Femur (tissue), 1 donor: ENCODE measurements around the gene ITFG2.
A peak's percentile ranks its signal among the peaks of the same experiment; 100 is the strongest.
"Not testable (repeated sequence)": the region's sequence is repeated elsewhere in the genome, so short reads cannot be mapped to it uniquely, and the experiment has no call there.

Source experiments
- DNase-seq: peaks from one replicate; pipeline ENCODE4 v3.0.0-alpha.2; 2017

ITFG2 gene

DNA sequence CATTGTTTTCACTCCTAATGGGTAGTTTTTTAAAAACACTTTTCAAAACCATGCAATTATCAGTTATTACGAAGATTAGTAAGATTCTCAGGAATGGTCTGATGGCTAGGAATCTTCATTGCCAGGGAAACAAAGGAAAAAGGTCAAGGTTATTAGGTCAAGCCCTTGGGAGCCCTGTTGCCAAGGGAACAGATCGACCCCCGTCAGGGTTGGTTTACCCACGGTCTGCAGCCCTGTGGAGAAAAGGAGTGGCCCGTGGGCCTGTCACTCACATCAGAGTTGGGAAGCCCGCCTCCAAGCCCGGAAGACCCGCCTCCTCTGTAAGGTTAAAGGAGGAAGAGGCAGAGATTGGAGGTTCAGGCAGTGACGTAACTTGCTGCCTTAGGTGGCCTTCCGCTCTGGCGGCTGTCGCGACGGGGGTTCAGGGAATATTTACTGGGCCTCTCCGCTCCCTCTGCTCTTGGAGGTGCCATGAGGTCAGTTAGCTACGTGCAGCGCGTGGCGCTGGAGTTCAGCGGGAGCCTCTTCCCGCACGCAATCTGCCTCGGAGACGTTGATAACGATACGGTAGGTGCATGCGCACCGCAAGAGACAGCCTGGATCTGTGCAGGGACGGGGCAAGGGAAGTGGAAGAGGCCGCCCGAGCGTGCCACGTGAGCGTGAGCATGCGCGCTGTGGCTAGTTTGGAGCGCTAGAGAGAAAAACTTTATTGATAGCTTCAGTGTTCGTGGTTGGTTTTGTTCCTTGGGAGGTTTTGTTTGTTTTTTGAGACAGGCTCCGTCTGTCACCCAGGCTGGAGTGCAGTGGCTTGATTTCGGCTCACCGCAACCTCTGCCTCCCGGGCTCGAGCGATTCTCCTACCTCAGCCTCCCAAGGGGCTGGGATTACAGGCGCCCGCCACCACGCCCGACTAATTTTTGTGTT, at the start of gene ITFG2:
ITFG2 (plus strand) TSS at position 379 of the 924 bp plus-strand sequence; CDS start at position 472, 93 bp downstream.
- peak; percentile 99 for DNase-seq

GRCh38 chr12:2764398-2764797, 48.1 kb upstream of the ITFG2 start:
- no peak for DNase-seq

DNA sequence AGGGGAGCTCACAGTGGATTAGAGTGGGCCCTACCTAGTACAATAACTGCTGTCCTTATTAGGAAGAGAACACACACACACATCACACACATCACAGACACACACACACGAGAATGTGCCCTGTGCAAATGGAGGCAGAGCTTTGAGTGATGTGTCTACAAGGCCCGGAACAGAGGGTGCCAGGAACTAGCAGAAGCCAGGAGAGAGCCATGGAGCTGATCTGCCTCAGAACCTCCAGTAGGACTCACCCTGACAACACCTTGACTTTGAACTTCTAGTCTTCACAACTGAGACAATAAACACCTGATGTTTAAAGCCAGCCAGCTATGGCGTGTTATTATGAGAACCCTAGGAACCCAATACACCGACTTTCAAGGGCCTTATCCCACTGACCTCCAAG, 47.4 kb upstream of the ITFG2 start:
- no peak for DNase-seq

DNA sequence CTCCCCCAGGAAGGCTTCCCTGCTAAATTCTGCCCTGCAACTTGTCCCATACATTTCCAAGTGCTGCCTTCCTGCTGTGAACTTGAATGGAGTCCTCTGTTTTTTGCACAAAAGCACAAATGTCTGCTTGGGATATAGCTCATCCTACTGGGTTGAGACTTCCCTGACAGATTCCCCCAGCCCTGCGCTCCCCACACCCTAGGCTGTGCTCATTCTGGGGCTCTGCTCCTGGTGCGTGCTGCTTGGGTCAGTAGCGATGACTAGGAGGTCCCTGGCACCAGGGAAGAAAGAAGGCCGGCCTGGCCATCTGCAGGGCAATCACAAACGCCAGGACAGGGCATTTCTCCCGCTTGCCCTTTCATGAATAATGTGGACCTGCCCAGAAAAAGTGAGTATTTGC, 46.9 kb upstream of the ITFG2 start:
- no peak for DNase-seq

- DNase-seq, result no peak
Measured at GRCh38 chr12:2768224-2768961, 44.1 kb upstream of the ITFG2 start.

DNA sequence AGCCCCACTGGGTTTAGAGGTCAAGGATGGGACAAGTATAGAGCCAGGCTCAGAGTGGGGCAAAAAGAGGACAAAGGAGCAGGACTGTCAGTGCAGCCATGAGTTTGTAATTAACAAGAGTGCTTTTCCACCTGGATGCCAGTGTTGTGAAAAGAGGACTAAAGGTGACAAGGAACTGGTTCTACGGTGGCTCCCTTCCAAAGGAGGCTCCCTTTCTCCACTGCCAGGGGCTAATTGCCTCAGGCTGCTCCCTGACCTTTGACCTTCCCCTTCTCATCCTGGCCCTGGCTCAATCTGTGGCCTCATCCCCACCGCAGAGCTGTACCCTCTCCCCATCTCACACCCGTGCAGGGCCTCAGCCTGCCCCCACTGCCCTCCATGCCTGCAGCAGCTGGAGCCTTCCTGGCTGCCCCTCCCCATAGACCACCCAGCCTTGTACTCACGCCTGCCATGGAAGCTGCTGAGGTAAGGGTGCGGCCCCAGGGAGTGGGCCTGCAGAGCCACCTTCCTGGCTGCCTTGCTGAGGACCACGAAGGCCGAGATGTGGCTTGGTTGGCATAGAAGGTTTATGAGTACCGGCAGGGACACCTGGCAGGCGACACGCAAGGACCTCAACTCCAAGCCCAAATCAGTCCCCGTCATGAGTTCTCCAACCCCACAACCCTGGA, 42.5 kb upstream of the ITFG2 start:
- no peak for DNase-seq

- not testable (repeated sequence) for DNase-seq
Measured at GRCh38 chr12:2770544-2770943, 41.9 kb upstream of the ITFG2 start.

DNA sequence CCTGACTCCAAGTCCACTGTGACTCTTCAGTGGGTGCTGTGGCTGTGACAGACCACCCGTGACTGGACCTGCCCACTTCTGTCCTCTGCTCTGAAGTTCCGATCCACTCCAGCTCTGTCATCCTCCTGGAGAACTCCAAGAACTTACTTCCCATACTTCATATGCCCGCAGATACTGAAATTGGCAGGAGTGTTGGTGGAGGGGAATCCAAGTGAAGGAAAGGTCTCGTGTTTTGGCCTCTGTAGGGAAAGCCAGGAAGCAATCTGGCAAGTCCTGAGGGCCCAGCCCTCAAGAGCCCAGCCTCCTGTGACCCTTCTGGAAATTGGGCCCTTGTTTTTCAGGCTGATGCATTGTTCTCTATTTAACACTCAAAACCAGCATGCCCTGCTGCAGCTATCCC, 40.1 kb upstream of the ITFG2 start:
- no peak for DNase-seq

DNA sequence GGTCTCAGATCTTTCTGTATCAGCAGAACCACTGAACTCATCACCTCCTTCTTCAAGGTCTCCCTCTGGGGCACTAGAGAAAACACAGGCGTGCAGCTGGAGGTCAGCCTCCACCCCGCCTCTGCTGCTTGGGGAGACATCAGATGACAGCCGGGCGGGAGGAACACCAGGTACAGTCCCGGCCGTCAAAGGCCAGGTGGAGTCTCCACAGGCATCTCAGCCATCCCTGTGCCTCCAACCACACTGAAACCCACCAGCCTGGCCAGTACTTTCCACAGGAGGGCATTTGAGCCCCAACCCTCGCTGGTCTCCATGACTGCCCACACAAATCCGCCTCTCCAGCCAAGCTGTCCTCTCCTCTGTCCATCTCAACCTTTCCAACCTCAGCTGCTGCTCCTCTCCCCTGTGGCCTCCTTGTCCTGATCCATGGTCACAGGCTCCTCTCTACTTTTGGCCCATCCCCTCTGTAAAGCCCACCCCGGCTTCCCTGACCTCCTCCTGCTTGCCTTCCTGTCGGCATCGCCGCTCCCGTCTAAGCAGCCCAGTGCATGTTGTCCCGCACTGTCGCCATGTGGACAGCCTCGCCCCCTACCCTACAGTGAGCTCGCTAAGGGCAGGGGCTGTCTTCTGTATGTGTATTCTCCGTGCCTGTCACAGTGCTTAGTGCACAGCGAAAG, 39.1 kb upstream of the ITFG2 start:
- DNase-seq, result no peak

- DNase-seq, result no peak
Measured at GRCh38 chr12:2775431-2775830, 37.0 kb upstream of the ITFG2 start.

- DNase-seq, result no peak
Measured at GRCh38 chr12:2776129-2776806, 36.2 kb upstream of the ITFG2 start.

- no peak for DNase-seq
Measured at GRCh38 chr12:2779281-2779680, 33.2 kb upstream of the ITFG2 start.

DNA sequence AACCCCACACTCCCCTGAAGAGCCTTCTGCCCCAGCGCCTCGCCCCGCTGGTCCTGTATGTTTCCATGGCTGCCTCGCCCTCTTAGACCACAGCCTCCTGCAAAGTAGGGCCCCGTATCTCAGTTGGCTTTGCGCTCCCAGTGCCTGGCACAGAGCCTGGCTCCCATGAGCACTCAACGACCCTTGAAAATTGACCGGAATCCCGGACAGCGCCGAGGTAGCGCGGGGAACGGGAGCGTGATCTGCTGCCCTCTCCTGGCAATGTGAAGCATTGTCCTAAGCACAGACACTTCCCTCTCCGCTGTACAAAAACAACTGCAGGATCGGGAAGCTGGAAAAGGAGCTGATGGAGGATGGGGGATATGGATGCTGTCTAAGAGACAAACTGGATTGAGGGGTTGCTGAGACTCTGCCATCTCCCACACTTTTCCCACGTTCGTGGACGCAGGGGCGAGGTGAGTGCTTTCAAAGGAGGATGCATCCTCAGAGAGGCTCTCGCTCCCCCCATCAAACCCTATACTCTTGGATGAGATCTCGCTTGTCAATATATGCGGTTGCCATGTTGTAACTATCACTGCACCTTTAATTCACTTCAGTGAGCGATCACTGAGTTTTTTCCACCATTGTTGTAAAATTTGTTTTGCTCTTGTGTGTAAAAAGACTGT, 28.4 kb upstream of the ITFG2 start:
- DNase-seq, result peak; percentile 71

DNA sequence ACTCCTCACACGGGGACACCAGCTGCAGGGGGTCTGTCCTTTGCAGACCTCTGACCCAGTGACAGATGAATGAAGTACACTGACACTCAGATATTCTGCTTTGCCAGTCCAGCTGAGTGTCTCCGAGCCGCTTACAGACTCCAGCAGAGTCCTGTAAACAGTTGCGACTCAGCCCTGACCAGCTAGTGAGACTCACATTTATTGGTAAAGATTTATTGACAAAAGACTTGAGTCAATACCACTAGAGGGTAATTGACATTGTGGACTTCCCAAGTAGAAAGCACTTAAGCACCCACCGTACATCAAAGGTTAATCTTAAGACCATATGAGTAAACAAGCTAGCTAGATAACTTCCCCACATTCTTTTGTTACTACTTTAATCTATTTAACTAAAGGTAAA, 27.5 kb upstream of the ITFG2 start:
- DNase-seq, result no peak

GRCh38 chr12:2791089-2791488, 21.4 kb upstream of the ITFG2 start:
- DNase-seq, result no peak

DNA sequence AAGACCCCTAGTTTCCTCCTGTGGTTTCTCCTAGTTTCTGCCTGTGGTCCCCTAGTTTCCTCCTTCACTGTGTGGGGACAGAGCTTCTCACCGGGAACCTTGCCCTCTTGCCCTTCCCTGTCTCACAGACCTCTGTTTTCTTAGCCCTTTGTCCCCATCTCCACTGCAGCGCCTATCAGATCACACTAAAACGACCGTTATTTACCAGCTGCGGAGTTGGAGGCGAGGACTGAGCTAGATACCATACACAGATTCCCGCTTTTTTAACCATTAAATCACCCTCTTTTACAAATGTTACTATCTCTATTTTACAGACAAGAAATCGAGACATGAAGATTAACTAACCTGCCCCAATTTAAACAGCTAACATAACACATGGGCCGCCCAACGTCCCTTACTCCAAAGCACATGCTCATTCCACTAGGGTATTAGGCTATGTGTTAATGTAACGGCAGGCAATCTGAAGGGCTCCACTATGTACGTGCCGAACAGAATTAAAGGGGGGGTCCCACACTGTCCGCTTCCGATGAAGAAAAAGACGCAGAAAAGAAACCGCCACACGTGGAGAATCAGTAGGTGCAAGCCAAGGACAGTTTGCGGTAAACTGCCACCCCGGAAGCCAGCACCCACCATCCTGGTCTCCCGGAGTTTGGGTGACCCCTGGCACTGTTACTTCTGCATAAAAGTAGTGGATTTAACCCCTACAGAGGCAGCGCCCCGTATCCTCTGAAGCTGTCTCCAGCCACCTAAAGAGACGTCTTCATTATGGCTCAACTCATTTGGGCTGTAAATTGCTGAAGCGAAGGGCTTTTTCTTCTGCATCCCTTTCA, 19.6 kb upstream of the ITFG2 start:
- no peak for DNase-seq

DNA sequence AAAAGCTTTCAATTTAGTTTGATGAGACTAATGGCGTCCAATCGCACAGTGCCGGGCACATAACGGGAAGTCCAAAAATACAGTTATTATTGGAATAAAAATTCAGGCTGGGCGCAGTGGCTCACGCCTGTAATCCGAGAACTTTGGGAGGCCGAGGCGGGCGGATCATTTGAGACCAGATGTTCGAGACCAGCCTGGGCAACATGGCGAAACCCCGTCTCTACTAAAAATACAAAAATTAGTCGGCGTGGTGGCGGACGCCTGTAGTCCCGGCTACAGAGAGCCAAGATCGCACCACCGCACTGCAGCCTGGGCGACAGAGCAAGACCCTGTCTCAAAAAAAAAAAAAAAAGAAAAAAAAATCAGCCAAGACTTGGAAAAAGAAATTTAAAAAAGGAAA, 18.9 kb upstream of the ITFG2 start:
- DNase-seq, result no peak

- peak; percentile 37 for DNase-seq
Measured at GRCh38 chr12:2794191-2794735, 18.2 kb upstream of the ITFG2 start.

DNA sequence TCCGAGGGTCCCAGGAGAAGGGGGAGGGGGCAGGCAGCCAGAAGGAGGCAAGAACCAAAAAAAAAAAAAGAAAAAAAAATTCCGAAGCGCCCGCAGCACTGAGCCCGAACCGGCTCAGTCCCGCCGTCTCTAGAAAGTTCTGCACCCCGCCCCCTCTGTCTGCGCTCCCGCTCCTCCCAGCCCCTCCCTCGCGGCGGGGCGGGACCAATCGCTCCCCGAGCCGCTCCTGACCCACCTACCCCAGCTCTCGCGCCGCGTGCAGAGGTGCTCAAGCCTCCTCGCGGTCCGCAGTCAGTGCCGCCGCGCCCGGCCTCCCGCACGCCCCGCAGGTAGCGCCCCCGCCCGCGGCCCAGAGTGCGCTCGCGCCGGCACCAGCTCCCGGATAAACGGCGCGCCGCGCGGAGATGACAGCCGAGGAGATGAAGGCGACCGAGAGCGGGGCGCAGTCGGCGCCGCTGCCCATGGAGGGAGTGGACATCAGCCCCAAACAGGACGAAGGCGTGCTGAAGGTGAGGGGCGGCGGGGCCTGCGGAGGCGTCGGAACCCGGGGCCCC, 17.7 kb upstream of the ITFG2 start, which contains the start of gene FKBP4:
FKBP4 (plus strand) TSS at position 235 of the 554 bp plus-strand sequence; CDS start at position 405, 170 bp downstream.
- DNase-seq, result peak; percentile 92
